Vagina (tissue), 2 donors: ENCODE data around the gene CRBN. TPM values are rescaled to one million over a fixed set of nuclear protein-coding genes. Genes with fewer than 3 reads are reported as not detected.

Experiments used
- DNase-seq, 2 donors: peaks; one replicate each; pipeline ENCODE4 v3.0.0-alpha.2; 2017; ENCODE audit errors: extremely low spot score in 2 of 2
- H3K27ac ChIP-seq: fragments of 200-600 bp; sonication (generic); one replicate; pipeline ENCODE4 v1.5.1; 2019
- H3K27me3 ChIP-seq: fragments of 200-600 bp; sonication (generic); one replicate; pipeline ENCODE4 v1.5.1; 2019
- H3K36me3 ChIP-seq, 2 donors: fragments of 200-600 bp; sonication (generic); one replicate each; pipeline ENCODE4 v1.5.1; 2017 to 2019
- H3K4me1 ChIP-seq: fragments of 200-600 bp; sonication (generic); one replicate; pipeline ENCODE4 v1.5.1; 2019
- H3K4me3 ChIP-seq, 2 donors: fragments of 200-600 bp; sonication (generic); 1 replicate in 1 of 2; 2 replicates in 1 of 2; pipeline ENCODE4 v1.5.1; 2016 to 2019
- H3K9me3 ChIP-seq: fragments of 200-600 bp; sonication (generic); one replicate; pipeline ENCODE4 v1.5.1; 2019
- POLR2A ChIP-seq, 2 donors: fragments of 450-650 bp; IDR thresholded peaks; one replicate each; pipeline ENCODE4 v1.6.1; 2017; ENCODE audit warnings: antibody characterized with exemption in 2 of 2, mild to moderate bottlenecking in 2 of 2, moderate library complexity in 2 of 2
- POLR2AphosphoS5 ChIP-seq, 2 donors: sonication (generic); formaldehyde crosslinking; IDR thresholded peaks; one replicate each; pipeline ENCODE4 v1.9.0; 2017; ENCODE audit warnings: antibody characterized with exemption in 2 of 2, mild to moderate bottlenecking in 2 of 2, low read depth in 1 of 2; ENCODE audit not compliant: insufficient read depth in 1 of 2
- intact Hi-C: fragments of 100-400 bp; cut with DNase I; formaldehyde crosslinking; loops from one replicate; pipeline ENCODE4 v1.15.1; 2023
- total RNA-seq: library from RNA; depleted of rRNA; stranded (reverse); fragments of >200 nt; gene quantifications from one replicate; pipeline ENCODE4 v1.2.3, GENCODE V29; 2016
- TF ChIP-seq, protein P1 (sequence below), 3 experiments: fragments of 450-650 bp in 2 of 3; fragments of 200-600 bp in 1 of 3; sonication (generic) in 1 of 3; IDR thresholded peaks; one replicate each; pipeline ENCODE4 v1.5.1; 2017 to 2019; ENCODE audit warnings: antibody characterized with exemption in 3 of 3, mild to moderate bottlenecking in 2 of 3, moderate library complexity in 2 of 3

The CRBN gene
- total RNA-seq, 1 donor from 2014 or later: 30.7 TPM

DNA sequence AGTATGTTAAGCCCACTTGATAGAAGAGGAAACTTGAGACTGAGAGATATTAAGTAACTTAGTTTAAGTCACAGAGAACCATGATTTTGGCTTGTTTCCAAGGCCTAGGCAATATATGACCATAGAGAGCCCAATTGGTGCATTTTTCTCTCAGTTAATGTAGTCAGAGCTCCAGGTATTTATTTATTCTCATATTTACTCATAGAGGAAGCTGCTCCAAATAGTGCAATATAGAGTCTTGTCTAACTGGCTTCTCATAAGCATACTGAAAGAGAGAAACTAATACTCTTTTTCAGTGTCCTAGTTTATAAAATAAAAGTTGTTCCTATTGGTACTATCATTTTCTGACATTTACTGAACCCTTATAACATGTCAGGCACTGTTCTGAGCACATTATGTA lies 37.6 kb downstream of the CRBN start:
- Histone ChIP-seq H3K4me1 (no peaks in the 10 kb centered on the region), H3K36me3 (peaks cover 0 to 62% of the 10 kb centered on the region in 2 donors), H3K27ac (no peak overlapping the region), H3K4me3 (no peak overlapping the region), H3K27me3 (no peaks in the 10 kb centered on the region), H3K9me3 (no peaks in the 10 kb centered on the region)
- TF ChIP-seq, protein P1, sequence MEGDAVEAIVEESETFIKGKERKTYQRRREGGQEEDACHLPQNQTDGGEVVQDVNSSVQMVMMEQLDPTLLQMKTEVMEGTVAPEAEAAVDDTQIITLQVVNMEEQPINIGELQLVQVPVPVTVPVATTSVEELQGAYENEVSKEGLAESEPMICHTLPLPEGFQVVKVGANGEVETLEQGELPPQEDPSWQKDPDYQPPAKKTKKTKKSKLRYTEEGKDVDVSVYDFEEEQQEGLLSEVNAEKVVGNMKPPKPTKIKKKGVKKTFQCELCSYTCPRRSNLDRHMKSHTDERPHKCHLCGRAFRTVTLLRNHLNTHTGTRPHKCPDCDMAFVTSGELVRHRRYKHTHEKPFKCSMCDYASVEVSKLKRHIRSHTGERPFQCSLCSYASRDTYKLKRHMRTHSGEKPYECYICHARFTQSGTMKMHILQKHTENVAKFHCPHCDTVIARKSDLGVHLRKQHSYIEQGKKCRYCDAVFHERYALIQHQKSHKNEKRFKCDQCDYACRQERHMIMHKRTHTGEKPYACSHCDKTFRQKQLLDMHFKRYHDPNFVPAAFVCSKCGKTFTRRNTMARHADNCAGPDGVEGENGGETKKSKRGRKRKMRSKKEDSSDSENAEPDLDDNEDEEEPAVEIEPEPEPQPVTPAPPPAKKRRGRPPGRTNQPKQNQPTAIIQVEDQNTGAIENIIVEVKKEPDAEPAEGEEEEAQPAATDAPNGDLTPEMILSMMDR (IDR thresholded peaks at IDR 0.05): no peak
- TF ChIP-seq POLR2A (IDR thresholded peaks at IDR 0.05) (no peak), POLR2AphosphoS5 (IDR thresholded peaks at IDR 0.05; ENCODE audit: insufficient read depth in 1 of 2, low read depth in 1 of 2) (no peak)
- intact Hi-C loops: no loop called here
- DNase-seq: no peak

DNA sequence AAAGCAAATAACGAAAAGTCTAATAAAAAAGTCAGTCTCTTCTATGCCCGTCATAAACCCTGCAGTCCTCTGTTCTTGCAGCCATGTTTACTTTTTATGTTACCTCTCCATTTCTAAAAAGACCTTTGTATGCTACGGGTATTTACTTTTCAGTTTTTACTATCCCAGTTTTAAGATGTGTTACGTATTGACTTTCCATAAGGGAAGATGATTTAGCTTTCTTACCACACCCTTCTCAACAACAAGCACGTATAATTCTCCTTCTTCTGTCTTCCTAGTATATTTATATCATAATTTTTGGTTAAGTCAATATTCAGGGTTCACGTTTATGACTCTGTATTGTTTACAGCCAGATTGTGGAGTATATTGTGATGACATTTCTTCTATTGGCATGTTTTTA lies 42.0 kb downstream of the CRBN start:
- Histone ChIP-seq H3K4me3 (no peak overlapping the region), H3K27me3 (no peaks in the 10 kb centered on the region), H3K27ac (no peak overlapping the region), H3K36me3 (peaks cover 0 to 38% of the 10 kb centered on the region in 2 donors), H3K9me3 (no peaks in the 10 kb centered on the region), H3K4me1 (peaks cover 6% of the 10 kb centered on the region)
- TF ChIP-seq POLR2A (IDR thresholded peaks at IDR 0.05): no peak
- TF ChIP-seq, protein P1 (IDR thresholded peaks at IDR 0.05): no peak
- TF ChIP-seq POLR2AphosphoS5 (IDR thresholded peaks at IDR 0.05; ENCODE audit: insufficient read depth in 1 of 2, low read depth in 1 of 2): no peak
- no peak for DNase-seq
- intact Hi-C loops: no loop called here

DNA sequence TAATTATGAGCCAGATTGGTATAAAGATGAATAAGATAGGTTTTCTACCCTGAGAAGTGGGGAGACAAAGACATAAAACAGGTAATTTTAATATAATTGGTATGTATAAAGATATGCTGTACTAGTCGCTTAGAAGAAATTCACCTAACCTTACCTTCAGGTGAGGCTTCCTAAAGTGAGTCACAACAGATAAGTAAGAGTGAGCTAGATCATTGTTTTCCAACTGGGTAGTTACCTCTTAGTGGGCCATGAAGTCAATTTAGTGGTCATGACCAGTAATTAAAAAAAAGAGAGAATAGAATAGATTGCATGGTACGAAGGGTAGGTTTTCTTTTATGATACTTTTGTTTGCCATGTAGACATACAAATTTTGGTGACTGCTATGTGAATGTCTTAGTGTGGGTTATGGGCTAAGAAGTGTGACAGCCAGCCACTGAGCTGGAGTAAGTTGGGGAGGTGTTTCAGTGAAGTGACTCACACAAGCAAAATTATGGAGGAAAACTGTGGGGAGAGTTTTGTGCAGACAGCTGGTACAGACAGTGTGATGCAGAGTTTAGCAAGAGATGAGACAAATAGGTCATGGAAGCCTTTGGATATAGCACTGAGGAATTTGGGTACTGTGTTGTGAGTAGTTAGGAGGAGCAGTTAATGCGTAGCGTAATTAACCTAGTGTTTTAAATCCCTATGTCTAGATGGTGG lies 44.6 kb downstream of the CRBN start:
- no peak for TF ChIP-seq POLR2A (IDR thresholded peaks at IDR 0.05)
- TF ChIP-seq, protein P1 (IDR thresholded peaks at IDR 0.05): no peak
- no peak for TF ChIP-seq POLR2AphosphoS5 (IDR thresholded peaks at IDR 0.05; ENCODE audit: insufficient read depth in 1 of 2, low read depth in 1 of 2)
- DNase-seq: no peak
- no peaks in the 10 kb centered on the region for H3K27me3 ChIP-seq
- no peaks in the 10 kb centered on the region for H3K9me3 ChIP-seq
- no peak overlapping the region for H3K27ac ChIP-seq
- peaks cover 10% of the 10 kb centered on the region for H3K4me1 ChIP-seq
- peaks cover 0 to 33% of the 10 kb centered on the region in 2 donors for H3K36me3 ChIP-seq
- intact Hi-C loops: no loop called here
- no peak overlapping the region for H3K4me3 ChIP-seq

DNA sequence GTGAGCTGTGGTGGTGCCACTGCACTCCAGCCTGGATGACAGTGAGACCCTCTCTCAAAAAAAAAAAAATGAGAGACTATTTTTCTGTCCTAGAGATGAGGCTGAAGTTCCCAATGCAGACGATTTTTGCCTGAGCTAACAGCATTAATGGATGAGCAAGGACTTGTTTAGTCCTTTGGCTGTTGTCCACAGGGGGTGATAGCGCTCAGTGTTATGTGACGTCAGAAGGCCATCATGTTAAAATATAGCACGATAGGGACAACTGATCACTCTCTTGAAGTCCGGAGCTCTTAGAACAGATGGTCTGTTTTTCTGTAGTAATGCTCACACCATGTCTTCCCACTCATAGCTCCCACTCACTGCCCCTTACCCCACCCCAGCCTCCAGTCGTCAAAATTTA lies 46.0 kb downstream of the CRBN start:
- Histone ChIP-seq H3K9me3 (no peaks in the 10 kb centered on the region), H3K27me3 (no peaks in the 10 kb centered on the region), H3K4me3 (no peak overlapping the region), H3K4me1 (peaks cover 24% of the 10 kb centered on the region), H3K27ac (no peak overlapping the region), H3K36me3 (peaks cover 0 to 33% of the 10 kb centered on the region in 2 donors)
- DNase-seq: no peak
- intact Hi-C loops: no loop called here
- TF ChIP-seq, protein P1 (IDR thresholded peaks at IDR 0.05): no peak
- TF ChIP-seq POLR2A (IDR thresholded peaks at IDR 0.05) (no peak), POLR2AphosphoS5 (IDR thresholded peaks at IDR 0.05; ENCODE audit: insufficient read depth in 1 of 2, low read depth in 1 of 2) (no peak)

DNA sequence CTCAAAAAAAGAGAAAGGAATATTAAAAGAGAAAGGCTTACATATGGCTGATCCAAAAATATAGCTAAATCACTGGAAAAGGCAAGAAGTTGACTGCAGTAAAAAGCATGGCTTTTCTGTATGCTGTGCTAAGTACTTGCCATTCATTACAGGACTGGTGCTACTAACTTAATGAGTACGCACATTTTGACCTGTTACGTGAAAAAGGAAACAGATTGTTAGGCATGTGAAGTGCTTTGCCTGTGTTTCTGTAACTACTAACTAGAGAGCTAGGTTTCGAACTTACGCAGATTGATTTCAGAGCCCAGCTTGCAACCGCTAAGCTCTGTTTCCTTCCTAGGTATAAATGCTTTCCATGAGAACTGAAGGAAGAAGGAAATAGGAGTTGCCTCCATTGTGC lies 49.9 kb downstream of the CRBN start:
- H3K27ac ChIP-seq: no peak overlapping the region
- peaks cover 40% of the 10 kb centered on the region for H3K4me1 ChIP-seq
- intact Hi-C loops: no loop called here
- H3K9me3 ChIP-seq: no peaks in the 10 kb centered on the region
- no peak for DNase-seq
- peaks cover 0 to 24% of the 10 kb centered on the region in 2 donors for H3K36me3 ChIP-seq
- H3K4me3 ChIP-seq: no peak overlapping the region
- no peak for TF ChIP-seq POLR2A (IDR thresholded peaks at IDR 0.05)
- TF ChIP-seq POLR2AphosphoS5 (IDR thresholded peaks at IDR 0.05; ENCODE audit: insufficient read depth in 1 of 2, low read depth in 1 of 2): no peak
- TF ChIP-seq, protein P1 (IDR thresholded peaks at IDR 0.05): no peak
- no peaks in the 10 kb centered on the region for H3K27me3 ChIP-seq
